Hepatocyte (in vitro differentiated cells): Measurements from ENCODE around the gene HSBP1L1.

Experiments used
- CTCF ChIP-seq: fragments of 200-600 bp; sonication (generic); IDR thresholded peaks from 2 replicates; pipeline ENCODE4 v1.5.1; 2016; ENCODE audit warnings: antibody characterized with exemption, mild to moderate bottlenecking; ENCODE audit not compliant: poor library complexity
- EZH2phosphoT487 ChIP-seq: fragments of 200-600 bp; sonication (generic); IDR thresholded peaks from one replicate; pipeline ENCODE4 v1.6.1; 2018; ENCODE audit warnings: antibody characterized with exemption, mild to moderate bottlenecking, low read depth, moderate library complexity; ENCODE audit not compliant: unreplicated experiment, severe bottlenecking

- no peak for TF ChIP-seq CTCF
- no peak for TF ChIP-seq EZH2phosphoT487
These were observed 13.7 kb upstream of the HSBP1L1 start for GRCh38 chr18:79950515-79951341.
